ENCODE data around the gene SH3D19.

Gene SH3D19

DNA sequence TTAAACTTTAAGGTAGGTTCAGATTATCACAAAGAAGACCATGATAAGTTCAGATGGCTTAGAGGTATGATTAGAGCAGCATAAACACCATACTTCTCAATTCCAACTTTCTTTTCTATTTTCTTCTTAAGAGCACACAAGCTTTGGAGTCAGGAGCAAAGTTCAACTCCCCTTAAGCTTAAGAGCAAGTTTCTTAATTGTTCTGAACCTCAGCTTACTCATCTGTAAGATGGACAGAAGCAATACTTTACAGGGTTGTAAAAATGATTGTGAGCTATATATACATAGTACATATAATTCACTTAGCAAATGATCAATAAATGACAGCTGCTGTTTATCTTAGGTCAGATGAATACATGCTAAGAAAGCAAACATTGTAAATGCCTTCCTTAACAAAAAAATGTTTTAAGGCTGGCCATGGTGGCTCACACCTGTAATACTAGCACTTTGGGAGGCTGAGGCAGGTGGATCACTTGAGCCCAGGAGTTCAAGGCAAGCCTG is 250.9 kb downstream of the SH3D19 start:
- TF ChIP-seq TEAD4 (IDR thresholded peaks at IDR 0.05) (no peak), FOXM1 (IDR thresholded peaks at IDR 0.05; ENCODE audit: borderline replicate concordance, low read depth) (no peak), TCF12 (IDR thresholded peaks at IDR 0.05; ENCODE audit: low read depth) (no peak)
- TF ChIP-seq, protein P1, sequence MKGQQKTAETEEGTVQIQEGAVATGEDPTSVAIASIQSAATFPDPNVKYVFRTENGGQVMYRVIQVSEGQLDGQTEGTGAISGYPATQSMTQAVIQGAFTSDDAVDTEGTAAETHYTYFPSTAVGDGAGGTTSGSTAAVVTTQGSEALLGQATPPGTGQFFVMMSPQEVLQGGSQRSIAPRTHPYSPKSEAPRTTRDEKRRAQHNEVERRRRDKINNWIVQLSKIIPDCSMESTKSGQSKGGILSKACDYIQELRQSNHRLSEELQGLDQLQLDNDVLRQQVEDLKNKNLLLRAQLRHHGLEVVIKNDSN (IDR thresholded peaks at IDR 0.05) = no peak

Data from Ishikawa (cell line).